ENCODE measurements around the gene KLF17. TPM values are rescaled to one million over a fixed set of nuclear protein-coding genes. Genes with fewer than 3 reads are reported as not detected.
"Not testable (repeated sequence)": the region's sequence is repeated elsewhere in the genome, so short reads cannot be mapped to it uniquely, and the experiment has no call there.

KLF17 gene
- polyA plus RNA-seq, 3 donors, result 0.05 TPM; not detected in 2

DNA sequence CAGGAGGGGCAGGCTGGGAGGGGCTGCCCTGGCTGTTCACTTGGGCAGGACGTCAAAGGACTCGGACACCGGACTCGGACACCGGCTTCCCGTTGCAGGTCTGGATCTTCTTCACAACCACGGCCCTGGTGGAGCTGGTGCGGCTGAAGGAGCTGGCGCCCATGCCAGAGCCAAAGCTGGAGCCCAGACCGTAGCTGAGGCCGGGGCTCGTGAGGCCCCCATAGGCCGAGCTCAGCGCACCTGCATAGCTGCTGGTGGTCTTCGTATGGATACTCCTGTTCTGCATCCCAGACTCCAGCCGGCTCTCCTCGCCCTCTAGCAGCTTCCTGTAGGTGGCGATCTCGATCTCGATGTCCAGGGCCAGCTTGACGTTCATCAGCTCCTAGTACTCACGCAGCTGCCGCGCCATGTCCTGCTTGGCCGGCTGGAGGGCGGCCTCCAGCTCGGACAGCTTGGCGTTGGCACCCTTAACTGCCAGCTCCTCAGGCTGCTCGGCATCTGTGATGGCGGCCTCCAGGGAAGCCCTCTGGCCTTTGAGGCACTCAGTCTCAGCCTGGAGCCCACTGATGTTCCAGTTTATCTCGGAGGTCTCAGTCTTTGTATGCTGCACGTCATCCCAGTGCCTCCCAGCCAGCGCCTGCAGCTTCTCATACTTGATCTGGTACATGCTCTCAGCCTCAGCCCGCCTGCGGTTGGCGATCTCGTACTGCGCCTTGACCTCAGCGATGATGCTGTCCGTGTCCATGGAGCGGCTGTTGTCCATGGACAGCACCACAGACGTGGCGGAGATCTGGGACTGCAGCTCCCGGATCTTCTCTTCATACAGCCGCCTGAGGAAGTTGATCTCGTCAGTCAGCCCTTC lies 15.1 kb upstream of the KLF17 start:
- DNase-seq (ENCODE audit: extremely low read depth in 1 of 11, low read depth in 9 of 11, low spot score in 4 of 11), result peak in 2 of 11 donors; percentile 4 to 24

DNA sequence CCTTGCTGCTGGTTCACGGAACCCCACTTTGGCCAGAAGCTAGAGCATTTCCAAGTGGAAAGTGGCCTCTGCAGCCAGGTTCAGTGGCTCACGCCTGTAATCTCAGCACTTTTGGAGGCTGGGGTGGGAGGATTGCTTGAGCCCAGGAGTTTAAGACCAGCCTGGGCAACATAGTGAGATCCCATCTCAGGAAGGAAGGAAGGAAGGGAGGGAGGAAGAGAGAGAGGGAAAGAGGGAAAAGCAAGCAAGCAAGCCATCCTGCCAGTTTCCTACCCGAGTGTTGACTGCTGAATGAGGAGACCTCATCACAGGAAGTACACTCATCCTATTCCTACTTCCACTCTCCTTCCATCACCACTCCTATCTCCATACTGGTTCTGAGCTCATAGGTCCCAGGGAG lies 12.8 kb upstream of the KLF17 start:
- DNase-seq (ENCODE audit: extremely low read depth in 1 of 11, low read depth in 9 of 11, low spot score in 4 of 11), result no peak

DNA sequence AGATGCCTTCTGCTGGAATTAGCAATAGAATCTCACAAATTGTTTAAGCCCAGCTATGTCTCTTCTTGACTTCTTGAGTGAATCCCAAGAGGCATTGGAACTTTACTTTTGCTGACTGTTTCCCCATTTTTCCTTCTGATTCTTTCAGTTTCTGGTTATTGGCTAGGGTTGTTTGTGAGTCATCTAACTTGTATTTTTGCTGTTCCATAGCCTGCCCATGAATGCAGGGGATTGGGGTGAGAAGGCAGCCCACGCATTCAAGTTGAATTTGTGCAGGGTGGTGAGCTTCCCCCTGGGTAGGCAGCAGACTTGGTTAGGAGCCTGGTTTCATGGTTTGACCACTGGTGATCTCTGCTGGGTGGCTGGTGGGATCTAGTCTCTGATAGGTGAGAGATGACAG lies 10.4 kb upstream of the KLF17 start:
- DNase-seq (ENCODE audit: extremely low read depth in 1 of 11, low read depth in 9 of 11, low spot score in 4 of 11), result no peak

DNA sequence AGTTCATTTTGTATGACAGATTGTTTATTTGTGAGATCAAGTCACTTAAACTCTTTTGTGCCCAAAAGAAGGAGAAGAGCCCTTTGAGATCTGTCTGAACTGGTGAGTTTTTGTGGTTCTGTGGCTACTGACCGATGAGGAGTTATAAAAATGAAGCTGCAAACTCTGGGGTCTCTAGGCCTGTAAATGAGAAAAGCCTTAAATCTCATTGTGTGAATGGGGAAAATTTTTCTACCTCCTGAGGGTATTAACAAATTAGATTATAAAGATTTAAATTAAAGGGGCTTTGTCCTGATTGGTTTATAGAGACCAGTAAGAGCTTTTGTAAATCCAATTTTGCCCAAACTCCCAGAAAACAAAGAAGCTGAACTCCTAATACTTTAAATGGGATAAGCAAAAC lies 9.7 kb upstream of the KLF17 start:
- no peak for DNase-seq (ENCODE audit: extremely low read depth in 1 of 11, low read depth in 9 of 11, low spot score in 4 of 11)

GRCh38 chr1:44110916-44111315 lies 7.7 kb upstream of the KLF17 start:
- no peak for DNase-seq (ENCODE audit: extremely low read depth in 1 of 11, low read depth in 9 of 11, low spot score in 4 of 11)

GRCh38 chr1:44111861-44112260 lies 6.8 kb upstream of the KLF17 start:
- DNase-seq (ENCODE audit: extremely low read depth in 1 of 11, low read depth in 9 of 11, low spot score in 4 of 11), result no peak

GRCh38 chr1:44112486-44112885 lies 6.1 kb upstream of the KLF17 start:
- DNase-seq (ENCODE audit: extremely low read depth in 1 of 11, low read depth in 9 of 11, low spot score in 4 of 11), result no peak

GRCh38 chr1:44113095-44113609 lies 5.5 kb upstream of the KLF17 start:
- DNase-seq (ENCODE audit: extremely low read depth in 1 of 11, low read depth in 9 of 11, low spot score in 4 of 11), result no peak

DNA sequence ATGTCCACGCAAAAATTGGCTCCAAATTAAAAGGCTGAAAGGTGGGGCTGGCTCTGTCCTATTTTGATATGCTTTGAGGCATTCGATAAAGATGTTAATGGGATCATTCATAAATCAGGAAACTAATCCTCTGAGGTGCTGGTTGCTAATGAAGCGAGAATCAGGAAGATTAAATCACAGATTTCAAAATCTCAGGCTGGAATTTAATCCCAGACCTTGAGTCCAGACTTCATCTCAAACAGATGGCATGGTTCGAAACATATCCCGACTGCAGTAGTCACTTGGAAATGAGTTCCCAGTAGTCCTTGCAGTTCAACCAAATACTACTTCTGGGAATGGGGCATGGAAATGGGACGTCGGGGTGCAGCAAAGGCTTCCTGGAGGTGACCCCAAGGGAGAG lies 4.5 kb upstream of the KLF17 start:
- no peak for DNase-seq (ENCODE audit: extremely low read depth in 1 of 11, low read depth in 9 of 11, low spot score in 4 of 11)

DNA sequence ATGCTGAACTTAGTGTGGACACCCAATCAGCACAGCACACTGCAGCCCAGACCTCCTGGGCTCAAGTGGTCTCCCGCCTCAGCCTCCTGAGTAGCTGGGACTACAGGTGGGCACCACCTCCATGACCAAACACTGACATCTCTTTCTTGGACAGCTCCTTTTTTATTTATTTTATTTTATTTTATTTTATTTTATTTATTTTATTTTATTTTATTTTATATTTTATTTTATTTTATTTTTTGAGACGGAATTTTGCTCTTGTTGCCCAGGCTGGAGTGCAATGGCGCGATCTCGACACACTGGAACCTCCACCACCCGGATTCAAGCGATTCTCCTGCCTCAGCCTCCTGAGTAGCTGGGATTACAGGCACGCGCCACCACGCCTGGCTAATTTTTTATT lies 1.3 kb upstream of the KLF17 start:
- DNase-seq (ENCODE audit: extremely low read depth in 1 of 11, low read depth in 9 of 11, low spot score in 4 of 11), result not testable (repeated sequence)

- DNase-seq (ENCODE audit: extremely low read depth in 1 of 11, low read depth in 9 of 11, low spot score in 4 of 11), result no peak
Measured at GRCh38 chr1:44119525-44119924, 904 bp downstream of the KLF17 start.

DNA sequence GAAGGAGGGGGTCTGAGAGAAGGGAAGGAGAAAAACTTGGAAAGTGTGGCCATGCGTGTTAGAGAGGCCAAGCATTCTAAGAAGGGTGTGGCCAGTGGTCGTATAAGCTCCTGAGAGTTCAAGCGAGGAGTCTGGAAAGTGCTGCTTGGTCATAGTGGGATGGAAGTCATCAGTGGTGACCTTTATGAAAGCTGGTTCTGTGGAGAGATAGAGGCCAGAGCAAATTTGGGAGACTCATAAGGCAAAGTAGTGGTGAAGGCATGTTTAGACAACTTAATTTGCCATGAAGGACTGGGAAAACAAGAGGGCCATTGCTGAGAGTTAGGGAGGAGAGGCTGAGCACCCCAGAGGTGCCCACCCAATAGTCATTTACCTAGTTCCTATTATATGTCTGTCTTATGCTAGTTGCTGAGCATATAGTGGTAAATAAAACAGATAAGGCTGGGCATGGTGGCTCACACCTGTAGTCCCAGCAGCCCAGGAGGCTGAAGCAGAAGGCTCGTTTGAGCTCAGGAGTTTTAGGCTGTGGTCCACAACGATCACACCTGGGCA lies 1.9 kb downstream of the KLF17 start:
- DNase-seq (ENCODE audit: extremely low read depth in 1 of 11, low read depth in 9 of 11, low spot score in 4 of 11), result no peak

DNA sequence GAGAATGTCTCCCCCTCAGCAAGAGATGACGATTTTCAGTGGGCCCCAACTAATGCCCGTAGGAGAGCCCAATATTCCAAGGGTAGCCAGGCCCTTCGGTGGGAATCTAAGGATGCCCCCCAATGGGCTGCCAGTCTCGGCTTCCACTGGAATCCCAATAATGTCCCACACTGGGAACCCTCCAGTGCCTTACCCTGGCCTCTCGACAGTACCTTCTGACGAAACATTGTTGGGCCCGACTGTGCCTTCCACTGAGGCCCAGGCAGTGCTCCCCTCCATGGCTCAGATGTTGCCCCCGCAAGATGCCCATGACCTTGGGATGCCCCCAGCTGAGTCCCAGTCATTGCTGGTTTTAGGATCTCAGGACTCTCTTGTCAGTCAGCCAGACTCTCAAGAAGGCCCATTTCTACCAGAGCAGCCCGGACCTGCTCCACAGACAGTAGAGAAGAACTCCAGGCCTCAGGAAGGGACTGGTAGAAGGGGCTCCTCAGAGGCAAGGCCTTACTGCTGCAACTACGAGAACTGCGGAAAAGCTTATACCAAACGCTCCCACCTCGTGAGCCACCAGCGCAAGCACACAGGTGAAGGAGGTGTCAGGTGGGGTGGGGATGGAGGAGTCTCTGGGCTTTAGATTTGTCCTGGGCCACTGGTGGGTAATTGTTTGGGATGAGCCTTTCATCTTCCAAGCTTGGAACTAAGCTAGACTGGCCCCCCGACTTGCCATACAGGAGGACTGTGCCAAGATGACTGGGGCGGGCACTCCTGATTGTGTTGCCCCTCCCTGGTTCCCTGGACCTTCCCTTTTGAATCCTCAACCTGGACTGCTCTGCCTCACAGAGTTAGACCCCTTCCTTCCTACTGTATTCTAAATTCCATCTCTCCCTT lies 11.2 kb downstream of the KLF17 start:
- DNase-seq (ENCODE audit: extremely low read depth in 1 of 11, low read depth in 9 of 11, low spot score in 4 of 11), result no peak

DNA sequence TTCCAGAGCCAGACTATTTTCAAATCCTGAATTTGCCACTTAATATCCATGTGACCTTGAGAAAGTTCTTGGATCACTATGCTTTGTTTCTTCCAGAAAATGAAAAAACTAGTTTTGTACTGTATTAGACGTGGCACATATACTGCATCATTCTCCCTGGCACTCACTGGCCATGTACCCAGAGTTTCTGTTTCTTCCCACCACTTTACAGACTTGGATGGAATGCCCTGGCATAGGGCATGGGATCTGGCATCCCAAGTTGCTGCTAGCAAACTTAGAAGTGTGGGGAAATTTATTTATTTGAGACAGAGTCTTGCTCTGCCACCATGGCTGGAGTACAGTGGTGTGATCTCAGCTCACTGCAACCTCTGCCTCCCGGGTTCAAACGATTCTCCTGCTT lies 12.8 kb downstream of the KLF17 start:
- no peak for DNase-seq (ENCODE audit: extremely low read depth in 1 of 11, low read depth in 9 of 11, low spot score in 4 of 11)

DNA sequence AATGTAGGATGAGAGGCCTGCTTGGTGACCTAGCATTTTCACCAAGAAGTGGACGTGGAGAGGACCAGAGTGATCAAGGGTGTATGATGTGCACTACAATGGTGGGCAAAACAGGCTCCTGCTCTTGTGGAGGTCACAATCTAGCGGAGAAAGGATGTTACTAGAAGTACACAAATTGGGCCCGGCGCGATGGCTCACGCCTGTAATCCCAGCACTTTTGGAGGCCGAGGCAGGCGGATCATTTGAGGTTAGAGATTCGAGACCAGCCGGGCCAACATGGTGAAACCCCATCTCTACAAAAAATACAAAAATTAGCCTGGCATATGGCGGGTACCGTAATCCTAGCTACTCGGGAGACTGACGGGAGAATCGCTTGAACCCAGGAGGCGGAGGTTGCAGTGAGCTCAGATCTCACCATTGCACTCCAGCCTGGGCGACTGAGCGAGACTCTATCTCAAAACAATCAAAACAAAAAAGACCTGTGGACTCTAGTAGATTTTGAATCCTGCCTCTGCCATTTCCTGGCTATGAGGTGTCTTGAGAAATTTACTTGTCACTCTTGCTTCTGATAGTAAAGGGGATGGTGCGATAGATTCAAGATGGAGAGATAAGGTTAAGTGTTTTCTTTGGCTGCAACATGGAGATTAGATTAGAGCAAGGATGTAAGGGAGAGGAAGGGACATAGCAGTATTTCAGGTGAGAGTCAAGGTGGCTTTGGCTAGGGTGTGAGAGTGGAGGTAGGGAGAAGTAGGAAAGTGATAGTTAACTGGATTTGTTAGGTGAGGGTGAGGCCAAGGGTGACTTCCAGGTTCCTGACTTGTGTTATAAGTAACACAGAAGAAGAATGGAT lies 15.7 kb downstream of the KLF17 start:
- no peak for DNase-seq (ENCODE audit: extremely low read depth in 1 of 11, low read depth in 9 of 11, low spot score in 4 of 11)

- DNase-seq (ENCODE audit: extremely low read depth in 1 of 11, low read depth in 9 of 11, low spot score in 4 of 11), result peak; percentile 10 to 82 (median 34)
Measured at GRCh38 chr1:44135886-44136285, 17.3 kb downstream of the KLF17 start.

DNA sequence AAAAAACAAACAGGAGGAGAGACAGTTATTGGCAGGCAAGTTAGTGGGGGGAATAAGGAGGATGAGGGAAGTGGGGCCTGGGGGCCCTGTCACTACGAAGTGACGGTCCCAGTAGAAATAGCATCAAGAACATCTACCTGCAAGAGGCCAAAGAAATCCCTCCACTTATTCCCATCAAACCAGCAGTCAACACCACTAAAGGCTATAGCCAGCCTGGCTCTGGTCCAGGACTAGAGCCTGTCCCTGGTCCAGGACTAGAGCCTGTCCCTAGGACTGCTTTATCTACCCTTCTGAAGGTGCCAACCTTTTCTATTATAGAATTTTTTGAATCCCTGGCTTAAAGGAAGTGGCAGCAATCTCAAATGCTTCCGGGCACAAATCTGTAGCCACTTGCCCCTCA lies 19.6 kb downstream of the KLF17 start:
- no peak for DNase-seq (ENCODE audit: extremely low read depth in 1 of 11, low read depth in 9 of 11, low spot score in 4 of 11)

GRCh38 chr1:44139565-44139964 lies 20.9 kb downstream of the KLF17 start:
- not testable (repeated sequence) for DNase-seq (ENCODE audit: extremely low read depth in 1 of 11, low read depth in 9 of 11, low spot score in 4 of 11)

GRCh38 chr1:44141531-44141930 lies 22.9 kb downstream of the KLF17 start, which contains the start of gene KLF18:
TSS of gene KLF18 (minus strand) at chr1:44141631. CDS start at chr1:44141631, 0 bp downstream.
- no peak for DNase-seq (ENCODE audit: extremely low read depth in 1 of 11, low read depth in 9 of 11, low spot score in 4 of 11)

All from renal cortex interstitium (tissue), 11 donors.